GM12874 (cell line): Measurements from ENCODE around the gene ACSS1.

ENCODE experiments used
- CTCF ChIP-seq: IDR thresholded peaks from 2 replicates; pipeline ENCODE4 v1.5.1; 2011; ENCODE audit warnings: low read depth, mild to moderate bottlenecking, control low read depth, low read length, moderate library complexity; ENCODE audit not compliant: insufficient read depth

ACSS1 gene

GRCh38 chr20:25005220-25005619 lies 52.7 kb downstream of the ACSS1 start:
- no peak for TF ChIP-seq CTCF

GRCh38 chr20:25003002-25003401 lies 54.9 kb downstream of the ACSS1 start:
- TF ChIP-seq CTCF, result no peak

- TF ChIP-seq CTCF, result no peak
Observed at GRCh38 chr20:25000268-25000801, 57.6 kb downstream of the ACSS1 start.

- TF ChIP-seq CTCF, result no peak
Observed at GRCh38 chr20:24999568-24999967, 58.4 kb downstream of the ACSS1 start.

GRCh38 chr20:24998631-24999445 lies 59.1 kb downstream of the ACSS1 start:
- no peak for TF ChIP-seq CTCF

GRCh38 chr20:24998121-24998520 lies 59.8 kb downstream of the ACSS1 start:
- TF ChIP-seq CTCF, result no peak

GRCh38 chr20:24996449-24997377 lies 61.2 kb downstream of the ACSS1 start:
- TF ChIP-seq CTCF, result no peak
